Measurements from ENCODE around the gene C10orf90.

The C10orf90 gene

DNA sequence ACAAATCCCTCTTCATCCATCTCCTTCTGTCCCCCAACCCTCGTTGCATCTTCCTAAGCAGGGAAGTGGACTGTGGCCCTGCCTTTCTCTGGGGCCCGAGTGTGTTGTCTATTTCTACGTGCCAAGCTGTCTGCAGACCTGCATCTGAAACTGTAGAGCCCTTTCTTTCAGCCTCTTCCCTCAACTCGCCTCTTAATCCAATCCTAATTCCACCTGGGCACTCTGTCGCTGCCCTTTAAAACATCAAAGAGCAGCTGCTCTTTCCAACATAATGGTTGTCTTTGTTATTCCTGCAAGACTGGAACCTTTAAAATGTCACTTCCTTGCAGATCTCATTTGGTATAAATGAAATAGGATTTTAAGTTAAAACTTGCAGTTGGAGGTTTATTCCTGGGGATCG lies 260.7 kb downstream of the C10orf90 start:
- DNase-seq, result no peak

DNA sequence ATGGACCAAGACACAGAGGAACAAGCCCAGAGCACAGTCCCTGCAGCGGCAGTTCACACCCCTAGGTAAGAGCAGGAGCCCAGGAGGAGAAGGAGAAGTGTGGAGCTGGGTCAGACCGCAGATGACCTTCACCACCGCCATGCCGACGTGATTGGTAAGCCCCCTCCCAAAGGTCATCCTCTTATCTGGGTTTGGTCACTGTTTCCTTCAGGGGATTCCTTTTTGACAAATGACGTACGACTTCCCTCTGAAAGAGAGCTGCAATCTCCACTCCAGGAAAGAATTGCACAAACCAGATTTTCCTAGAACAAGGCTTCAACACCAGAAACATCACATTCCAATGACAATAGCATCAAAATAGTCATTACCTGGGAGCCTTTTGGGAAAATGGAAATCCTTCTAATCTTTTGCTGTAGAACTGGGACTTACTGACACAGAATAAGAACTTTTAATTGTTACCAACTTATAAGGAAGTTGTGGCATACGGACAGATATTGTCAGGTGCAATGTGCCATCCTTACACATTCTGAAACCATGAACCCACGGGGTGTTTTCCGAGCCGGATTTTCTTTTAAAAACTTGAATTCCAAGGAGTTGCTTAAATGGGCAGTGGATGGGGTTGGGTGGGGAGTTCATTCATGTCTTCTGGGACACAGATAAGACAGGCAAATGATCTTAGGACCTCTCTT lies 261.4 kb downstream of the C10orf90 start:
- DNase-seq, result no peak

DNA sequence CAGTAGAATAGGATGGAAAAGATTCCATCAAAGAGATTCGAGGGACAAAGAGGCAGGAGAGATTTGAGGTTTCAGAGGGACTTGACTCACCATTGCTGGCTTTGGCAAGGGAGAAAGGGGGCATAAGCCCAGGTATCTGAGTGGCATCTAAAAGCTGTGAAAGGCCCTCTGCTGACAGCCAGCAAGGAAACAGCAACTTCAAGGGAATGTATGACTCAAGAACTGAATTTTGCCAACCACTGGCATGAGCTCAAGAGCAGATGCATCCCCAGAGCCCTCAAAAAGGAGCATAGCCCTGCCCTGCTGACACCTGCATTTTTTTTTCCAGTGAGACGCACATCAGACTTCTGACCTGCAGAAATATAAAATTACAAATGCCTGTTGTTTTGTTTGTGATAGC lies 262.7 kb downstream of the C10orf90 start:
- no peak for DNase-seq

DNA sequence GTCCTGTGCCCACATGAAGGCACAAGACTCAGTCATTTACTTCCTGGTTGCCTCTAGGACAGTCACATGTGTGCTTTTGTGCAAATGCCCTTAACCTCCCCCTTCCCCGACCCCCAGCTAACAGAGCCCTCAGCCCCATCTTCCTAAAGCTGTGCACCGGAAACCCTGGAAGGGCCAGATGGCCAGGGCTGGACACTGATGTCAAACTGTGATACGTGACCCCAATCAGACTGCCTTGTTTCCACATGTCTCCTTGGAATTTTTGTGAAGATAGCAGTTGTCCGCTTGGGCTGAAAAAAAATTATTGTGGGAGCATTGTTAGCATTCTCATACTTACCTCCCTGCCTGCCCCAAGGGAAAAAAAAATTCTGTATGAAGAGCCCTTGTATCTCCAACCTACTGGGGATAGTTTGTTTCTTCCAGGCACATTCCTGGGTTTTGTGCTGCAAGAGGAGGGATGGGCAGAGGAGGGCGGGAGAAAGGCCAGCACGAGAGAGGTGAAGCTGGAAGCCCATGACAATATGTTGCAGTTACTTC lies 265.2 kb downstream of the C10orf90 start:
- DNase-seq, result no peak

DNA sequence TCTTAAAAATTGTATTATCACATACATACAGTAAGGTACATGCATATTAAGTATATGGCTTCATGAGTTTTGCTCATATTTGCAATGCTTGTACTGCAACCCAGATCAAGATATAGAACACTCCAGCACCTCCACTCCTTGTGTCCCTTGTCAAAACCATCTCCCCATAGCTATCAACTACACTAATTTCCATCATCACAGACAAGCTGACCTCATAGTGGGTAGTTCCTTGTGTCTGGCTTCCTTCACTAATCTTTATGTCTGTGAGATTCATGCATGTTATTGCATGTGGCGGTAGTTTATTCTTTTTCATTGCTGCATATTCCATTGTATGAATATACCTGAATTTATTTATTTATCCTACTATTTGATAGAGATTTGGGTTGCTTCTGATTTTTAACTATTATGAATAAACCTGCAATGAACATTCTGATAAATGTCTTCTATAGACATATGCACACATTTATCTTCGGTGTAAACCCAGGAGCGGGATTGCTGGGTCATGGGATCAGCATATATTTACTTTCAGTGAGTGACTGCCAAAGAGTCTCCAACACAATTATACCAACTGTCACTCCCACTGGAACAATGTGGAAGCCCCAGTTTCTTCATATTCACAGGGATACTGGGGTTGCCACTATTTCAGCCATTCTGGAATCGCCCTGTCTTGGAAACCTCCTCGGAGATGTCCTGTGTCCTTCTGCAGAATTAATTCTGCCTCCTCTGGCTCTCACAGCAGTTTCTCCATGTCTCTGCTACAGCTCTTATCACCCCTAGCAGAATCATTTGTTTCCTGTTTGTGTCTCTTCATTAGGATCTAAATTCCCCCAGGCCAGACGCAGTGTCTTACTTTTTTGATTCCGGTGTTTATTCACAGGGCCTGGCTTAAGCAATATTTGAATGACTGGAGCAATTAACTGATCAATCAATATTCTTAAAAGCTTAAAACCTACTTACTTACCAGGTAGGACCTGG lies 267.5 kb downstream of the C10orf90 start:
- DNase-seq, result no peak

DNA sequence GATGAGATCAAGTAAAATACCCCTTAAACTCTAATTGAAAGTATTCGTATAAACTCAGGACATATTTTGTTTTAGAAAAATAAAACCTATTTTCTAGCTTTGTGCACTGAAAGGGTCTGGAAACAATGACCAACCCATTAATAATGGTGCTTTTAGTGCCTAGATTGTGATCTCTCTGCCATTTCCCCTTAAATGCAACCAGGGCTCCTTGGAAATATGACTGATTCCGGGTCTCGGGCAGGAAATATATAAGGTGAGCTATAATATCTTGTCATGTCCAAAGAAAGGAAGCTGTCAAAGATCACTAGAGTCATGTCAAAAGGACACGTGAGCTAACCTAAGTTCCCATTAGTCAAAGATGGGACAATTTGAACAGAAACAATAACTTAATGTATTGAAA lies 269.9 kb downstream of the C10orf90 start:
- no peak for DNase-seq

DNA sequence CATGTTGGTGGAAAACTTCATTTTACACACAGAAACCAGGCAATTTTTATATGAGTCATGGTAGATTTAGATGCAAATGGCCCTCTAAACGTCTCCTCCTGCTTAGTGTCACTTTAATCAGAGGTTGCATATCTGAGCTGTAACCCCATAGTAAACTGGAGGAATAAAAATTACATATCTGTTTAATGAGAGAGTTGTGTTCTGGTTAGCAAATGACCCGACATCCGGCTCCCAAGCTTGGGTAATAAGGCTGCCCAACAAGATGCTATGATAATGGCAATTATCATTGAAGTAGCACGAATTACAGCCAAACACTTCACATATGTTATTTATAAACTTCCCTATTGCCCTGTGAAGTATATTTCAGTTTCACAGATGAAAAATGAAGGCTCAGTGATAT lies 271.6 kb downstream of the C10orf90 start:
- DNase-seq, result no peak

DNA sequence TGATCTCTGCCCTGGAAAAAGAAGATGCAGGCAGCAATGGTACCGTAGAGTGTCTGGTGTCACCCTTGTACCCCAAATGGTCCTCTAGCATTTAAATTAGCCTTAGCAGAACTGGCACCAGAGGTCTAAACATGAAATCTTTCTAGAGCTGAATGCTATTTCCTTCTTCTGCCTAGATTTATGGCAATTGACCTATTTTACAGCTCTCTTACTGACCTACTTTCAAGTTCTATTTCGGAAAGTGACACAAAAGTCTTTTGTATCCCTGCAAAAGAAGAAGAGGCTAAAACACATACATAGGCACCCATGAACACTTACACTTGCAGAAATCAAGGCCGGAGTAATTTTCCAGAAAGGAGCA lies 272.1 kb downstream of the C10orf90 start:
- no peak for DNase-seq

DNA sequence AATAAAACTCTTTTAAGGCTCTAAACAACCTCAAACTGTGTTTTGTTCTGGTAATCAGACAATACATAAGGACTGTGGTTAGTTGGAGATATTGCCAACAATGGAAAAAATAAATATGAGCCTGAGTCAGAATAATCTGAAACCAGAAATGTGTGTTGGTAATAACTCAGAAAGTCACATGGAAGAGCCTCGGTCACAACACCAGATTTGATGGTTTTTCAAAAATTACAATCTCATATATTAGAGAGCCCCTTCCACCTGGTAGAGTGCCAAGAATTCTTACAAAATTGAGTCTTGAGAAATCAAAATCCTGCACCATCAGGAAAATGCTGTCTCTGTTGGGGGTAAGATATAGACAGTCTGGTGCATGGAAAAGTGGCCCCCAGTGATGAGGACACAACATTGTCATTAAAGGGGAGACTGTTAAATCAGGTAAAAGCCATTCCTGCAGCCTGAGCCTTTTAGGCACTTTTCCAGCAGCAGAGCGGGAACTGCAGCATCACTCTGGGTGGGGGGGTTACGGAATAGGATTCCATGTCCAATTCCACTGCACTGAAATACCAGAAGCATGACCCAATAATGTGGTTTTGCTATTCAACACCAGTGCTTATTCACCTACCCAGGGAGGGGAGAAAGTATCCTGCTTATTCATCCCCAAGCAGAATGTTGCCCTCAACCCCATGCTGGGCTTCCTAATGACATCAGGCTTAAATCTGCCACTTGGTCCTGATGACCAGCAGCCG lies 272.7 kb downstream of the C10orf90 start:
- DNase-seq, result no peak

DNA sequence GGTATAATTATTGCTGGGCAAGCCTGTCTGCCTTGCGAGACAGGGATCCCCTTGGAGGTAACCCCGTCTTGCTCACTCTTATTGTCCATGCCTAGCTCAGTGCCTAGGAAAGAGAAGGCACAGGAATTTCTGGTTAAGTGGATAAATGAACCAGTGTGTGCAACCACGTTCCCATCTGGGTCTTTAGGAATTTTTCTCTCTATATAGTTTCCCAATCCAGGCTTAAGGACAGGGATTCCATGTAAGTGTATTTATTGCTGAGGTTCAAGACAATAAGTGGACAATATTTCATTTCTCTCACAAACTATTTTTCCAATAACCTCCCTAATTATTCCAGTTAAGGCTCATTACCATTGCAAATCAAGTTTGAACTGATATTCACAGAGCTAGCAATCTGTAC lies 273.3 kb downstream of the C10orf90 start:
- no peak for DNase-seq

DNA sequence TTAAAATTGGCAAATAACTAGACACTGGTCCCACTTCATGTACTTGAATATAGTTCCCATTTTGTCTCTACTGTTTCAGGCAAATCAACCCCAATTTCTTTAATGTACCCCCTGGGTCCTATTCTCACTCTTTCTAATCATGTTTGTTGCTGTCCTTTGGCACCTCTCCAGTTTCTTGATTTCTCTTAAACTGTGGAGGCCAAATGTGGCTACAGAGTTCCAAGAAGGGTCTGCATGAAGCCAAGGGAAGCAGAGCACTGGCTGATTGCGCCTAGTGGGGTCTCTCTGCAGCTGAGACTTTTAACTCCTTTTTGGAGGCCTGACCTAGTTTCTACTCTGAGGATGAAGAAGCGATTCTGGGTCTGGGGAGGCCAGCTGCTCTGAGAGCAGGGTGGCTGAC lies 275.5 kb downstream of the C10orf90 start:
- no peak for DNase-seq

DNA sequence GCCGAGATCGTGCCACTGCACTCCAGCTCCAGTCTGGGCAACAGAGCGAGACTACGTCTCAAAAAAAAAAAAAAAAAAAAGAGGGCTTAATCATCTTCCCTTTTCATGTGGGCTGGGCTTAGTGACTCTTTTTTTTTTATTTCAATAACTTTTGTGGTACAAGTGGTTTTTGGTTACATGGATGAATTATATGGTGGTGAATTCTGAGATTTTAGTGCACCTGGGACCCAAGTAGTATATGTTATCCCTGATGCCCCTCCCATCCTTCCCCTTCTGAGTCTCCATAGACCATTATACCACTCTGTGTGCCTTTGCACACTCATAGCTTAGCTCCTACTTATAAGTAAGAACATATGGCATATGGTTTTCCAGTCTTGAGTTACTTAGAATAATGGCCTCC lies 277.4 kb downstream of the C10orf90 start:
- no peak for DNase-seq

DNA sequence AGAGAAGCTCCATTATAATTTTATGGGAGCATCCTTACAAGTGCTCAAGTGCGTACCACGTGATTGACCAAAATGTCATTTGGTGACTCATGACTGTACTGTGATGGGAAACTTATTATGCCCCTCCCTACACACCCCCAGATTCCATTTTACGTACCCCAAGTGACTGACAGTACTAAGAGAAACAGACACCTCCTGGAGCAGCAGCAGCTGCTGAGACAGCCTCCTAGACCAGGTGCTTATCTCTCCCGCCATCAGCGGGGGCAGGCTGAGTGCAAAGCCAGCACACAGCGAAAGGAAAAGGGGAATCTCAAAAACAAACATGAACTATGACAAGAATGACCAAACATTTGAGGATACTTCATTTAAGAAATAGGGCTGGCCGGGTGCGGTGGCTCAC lies 278.0 kb downstream of the C10orf90 start:
- no peak for DNase-seq

DNA sequence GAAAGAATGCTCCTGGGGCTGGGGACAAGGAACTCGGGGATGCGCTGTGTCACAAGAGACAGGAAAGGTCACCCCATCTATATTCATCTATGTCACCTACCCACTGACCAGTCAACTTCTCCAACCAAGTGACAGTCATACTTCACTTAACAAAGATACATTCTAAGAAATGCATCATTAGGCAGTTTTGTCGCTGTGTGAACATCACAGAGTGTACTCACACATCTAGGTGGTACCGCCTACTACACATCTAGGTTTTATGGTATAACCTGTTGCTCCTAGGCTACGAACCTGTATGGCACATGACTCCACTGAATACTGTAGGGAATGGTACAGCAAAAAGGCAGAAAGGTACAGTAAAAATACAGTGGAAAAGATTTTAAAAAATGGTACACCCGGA lies 278.4 kb downstream of the C10orf90 start:
- no peak for DNase-seq

DNA sequence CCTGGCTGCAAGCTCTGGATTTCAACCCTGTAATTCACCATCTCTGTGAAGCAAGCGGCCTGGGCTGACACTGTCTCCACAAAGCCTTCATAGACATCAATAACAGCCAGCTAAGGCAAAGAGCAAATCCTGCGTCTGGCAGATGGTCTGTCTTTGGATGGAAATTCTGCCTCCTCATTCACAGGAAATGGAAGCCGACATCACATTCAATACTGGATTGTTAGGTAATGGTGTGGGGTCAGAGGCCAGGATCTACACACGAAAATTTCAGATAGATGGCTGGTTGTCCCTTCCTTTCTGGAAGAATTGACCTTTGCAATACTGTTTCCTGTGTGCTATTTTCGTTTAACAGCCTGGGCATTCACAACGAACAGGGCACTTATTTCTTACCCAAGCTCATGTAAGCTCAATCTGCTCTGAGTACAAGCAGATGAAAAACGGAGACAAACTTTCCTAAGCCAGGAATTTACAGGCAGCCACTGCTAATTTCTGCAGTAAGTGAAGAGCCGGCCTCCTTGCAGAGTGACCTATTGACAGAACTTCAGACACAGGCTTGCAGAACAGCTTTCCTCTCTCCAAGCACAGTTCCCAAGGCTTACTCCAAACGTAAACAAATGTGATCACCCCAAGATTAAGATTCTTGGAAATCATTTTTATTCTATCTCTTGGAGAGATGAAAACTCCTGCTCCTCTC lies 279.2 kb downstream of the C10orf90 start:
- DNase-seq, result no peak

DNA sequence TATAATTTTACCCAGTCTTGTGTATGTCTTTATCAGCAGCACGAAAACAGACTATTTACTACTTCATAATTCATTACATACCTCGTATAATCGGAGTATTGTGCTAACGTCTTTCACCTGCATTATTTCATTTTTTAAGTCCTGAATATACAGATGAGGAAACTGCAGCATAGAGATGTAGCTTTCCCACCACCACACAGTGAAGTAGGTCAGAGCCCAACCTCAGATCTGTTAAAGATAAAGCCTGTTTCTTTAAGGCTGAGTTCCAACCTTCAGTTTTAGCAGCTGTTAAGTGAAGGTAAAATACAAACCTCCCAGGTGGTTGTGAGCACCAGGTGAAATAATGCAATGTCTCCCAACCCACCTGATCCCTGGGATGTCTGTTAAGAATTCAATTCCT lies 280.2 kb downstream of the C10orf90 start:
- no peak for DNase-seq

DNA sequence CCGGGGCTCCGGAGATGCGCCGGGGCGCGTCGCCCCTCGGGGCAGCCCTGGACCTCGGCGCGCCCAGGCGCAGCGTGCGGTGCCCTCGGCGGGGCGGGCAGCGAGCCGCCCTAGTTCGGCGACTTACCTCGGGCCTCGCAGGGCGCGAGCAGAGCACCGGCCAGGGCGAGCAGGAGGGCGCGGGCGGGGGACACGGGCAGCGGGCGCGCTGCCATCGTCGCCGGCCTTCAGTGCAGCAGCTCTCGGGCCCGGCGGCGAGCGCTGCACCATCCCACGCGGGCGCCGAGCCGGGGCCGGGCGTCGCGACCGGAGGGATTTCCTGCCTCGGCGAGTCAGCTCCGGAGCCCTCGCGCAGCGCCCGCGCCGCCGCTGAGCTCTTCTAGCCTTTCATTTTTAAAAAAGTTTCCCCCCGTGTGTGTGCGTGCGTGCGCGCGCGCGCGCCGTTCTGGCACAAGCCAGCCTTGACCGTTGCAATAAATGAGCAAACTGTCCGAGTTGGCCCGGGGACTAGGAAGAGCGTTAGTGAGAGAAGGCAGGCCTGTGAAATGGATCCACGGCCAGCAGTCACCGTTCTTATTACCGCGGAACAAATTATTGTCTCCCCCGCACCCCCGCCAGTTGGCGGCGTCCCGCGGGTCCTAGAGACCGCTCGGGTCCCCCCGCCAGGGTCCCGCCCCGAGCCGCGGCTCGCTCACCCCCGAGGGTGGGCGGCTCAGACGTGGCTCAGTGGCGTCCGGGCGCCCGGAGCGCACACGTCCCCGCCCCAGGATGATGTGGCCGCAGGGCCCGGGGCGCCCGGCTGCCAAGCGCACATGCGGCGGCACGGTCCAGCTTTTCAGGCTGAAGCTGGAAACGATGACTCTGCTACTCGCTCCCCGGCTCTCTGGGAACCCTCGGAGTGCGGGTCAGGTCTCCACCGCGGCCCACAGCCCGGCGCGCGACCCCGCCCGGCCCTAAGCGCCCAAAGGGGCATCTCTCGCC lies 282.3 kb downstream of the C10orf90 start, which contains the start of gene ADAM12:
TSS of gene ADAM12 (minus strand) at position 547 of the 981 bp plus-strand sequence. CDS start at position 215, 332 bp downstream.
- DNase-seq, result no peak

DNA sequence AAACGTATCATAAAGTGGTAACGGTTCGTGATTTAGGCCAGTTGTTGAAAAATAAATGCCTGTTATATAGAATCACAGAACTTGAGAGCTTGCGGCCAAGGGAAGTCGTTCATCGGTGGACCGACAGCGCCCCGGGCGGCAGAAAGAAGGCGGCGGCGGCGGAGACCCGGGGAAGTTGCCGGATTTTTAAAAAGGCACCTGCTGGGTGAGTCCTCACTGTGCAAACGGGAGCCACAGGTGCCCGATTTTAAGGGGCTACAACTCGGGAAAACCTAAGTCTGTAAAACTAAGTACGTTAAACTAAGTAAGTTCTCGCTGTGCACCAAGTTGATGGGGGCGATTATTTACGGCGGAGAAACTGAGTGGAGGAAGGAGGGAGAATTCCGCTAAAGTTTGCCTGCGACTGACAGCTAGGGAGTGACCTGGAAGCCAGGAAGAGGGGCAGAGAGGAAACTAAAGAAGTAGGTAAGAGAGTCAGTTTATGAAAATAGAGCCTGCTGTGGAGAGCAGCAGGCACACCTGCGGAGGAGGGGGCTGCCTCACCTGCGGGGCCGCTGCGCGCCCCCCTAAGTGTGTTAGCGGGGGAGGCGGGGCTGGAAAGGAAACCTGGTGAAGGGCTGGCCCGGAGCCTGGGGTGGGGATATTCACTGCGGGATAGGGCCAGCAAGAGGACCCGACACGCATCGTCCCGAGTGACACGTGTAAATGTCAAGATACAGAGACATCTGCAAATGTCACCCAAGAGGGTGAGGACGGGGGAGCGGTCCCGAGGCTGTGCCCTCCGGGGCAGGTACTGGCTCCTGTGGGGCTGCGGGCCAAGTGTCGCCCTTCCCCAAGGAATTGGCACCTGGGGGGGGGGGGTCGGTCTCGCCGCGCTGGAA lies 283.2 kb downstream of the C10orf90 start:
- DNase-seq, result peak; percentile 38

DNA sequence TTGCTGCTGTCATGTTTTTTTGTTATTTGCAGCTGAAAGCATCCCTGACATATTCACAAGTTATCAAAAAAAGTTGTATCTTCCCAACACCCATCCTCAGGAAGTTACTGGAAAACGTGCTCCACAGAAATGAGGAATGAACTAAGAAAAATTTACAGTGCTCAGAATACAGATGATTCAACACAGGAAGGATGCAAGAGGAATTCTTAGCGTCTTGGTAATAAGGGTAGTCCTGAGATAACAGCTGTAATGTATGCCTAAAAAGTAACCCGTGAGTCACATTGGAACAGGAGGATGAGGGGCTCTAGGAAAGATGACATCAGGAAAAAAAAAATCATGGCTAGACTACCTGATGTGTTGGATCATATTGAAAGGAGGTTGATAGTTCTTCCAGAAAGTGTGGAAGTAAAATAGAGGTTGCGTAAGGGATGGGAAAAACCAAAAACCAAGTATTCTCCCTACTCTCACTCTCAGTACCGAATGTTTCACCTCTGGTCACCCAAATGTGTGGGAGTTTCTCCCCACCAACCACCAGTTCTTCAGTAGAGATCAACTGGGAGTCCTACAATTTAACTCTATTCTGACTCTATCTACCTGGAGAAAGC lies 286.1 kb downstream of the C10orf90 start:
- no peak for DNase-seq
